Measurements from ENCODE around the gene BNIP5.

Gene BNIP5

DNA sequence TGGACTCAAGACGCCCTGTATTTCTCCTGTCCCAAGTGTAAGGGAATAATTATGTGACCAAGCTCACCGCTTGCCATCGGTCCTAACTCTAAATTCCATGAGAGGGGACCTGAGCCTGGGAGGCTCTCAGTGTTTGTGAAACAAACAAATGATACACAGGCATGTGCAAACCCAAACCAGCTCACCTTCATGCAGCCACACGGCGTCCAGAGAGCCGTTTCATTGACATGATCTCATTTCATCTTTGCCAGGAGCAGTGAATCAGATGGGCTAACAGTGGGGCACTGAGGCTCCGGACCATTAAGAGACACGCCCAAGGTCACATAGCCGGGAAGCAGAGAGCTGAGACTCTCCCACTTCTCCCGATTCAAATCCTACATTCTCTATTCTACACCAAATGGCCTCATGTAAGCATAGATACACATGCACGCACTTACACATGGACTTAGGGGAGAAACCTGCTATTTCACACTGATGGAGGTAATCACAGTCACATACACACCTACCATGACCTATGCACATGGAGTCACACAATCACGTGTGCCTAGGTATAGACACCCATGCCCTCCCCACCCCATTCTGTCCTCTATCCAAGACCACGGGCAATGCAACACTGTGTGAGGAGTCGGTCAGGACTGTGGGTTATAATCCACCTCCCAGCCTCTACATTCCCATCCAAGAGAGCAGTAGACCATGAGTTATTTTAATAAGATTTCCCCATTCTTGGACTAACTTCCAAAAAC is 1.1 kb downstream of the BNIP5 start:
- TF ChIP-seq, protein P1, sequence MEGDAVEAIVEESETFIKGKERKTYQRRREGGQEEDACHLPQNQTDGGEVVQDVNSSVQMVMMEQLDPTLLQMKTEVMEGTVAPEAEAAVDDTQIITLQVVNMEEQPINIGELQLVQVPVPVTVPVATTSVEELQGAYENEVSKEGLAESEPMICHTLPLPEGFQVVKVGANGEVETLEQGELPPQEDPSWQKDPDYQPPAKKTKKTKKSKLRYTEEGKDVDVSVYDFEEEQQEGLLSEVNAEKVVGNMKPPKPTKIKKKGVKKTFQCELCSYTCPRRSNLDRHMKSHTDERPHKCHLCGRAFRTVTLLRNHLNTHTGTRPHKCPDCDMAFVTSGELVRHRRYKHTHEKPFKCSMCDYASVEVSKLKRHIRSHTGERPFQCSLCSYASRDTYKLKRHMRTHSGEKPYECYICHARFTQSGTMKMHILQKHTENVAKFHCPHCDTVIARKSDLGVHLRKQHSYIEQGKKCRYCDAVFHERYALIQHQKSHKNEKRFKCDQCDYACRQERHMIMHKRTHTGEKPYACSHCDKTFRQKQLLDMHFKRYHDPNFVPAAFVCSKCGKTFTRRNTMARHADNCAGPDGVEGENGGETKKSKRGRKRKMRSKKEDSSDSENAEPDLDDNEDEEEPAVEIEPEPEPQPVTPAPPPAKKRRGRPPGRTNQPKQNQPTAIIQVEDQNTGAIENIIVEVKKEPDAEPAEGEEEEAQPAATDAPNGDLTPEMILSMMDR (IDR thresholded peaks at IDR 0.05; ENCODE audit: insufficient read depth, low read depth, low read length, missing control alignments) = no peak
- no peak for DNase-seq (ENCODE audit: low read depth)
- no peak overlapping the region for H3K4me3 ChIP-seq (ENCODE audit: low read depth, low read length)

DNA sequence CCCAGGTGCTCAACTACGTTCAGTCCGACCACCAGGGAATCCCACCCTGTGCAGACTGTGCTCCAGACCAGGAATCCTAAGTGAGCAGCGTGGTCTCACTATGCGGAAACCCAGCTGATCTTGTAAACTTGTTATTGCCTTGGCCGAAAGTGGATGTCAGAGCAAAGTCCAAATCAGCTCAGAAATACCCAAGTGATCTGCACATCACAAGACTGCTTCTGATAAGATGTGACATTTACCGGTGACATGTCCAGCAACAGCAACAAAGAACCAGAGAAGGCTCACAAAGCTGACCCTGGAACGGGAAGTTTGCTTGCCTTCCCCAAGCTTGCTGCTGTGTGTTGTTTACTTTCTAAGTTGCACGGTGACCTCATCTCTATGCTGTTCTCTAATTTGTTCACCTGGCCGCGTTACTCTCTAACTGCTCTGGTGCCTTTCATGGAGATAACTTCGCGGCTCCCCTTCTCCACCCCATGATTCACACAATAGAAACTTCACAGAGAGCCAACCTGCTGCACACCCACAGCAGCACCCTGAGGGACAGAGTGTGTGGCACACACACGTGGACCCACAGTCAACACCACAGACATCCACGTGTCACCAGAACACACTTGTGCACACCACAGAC is 1.7 kb downstream of the BNIP5 start:
- TF ChIP-seq, protein P1 (IDR thresholded peaks at IDR 0.05; ENCODE audit: insufficient read depth, low read depth, low read length, missing control alignments) = no peak
- H3K4me3 ChIP-seq (ENCODE audit: low read depth, low read length) = no peak overlapping the region
- DNase-seq (ENCODE audit: low read depth) = no peak

DNA sequence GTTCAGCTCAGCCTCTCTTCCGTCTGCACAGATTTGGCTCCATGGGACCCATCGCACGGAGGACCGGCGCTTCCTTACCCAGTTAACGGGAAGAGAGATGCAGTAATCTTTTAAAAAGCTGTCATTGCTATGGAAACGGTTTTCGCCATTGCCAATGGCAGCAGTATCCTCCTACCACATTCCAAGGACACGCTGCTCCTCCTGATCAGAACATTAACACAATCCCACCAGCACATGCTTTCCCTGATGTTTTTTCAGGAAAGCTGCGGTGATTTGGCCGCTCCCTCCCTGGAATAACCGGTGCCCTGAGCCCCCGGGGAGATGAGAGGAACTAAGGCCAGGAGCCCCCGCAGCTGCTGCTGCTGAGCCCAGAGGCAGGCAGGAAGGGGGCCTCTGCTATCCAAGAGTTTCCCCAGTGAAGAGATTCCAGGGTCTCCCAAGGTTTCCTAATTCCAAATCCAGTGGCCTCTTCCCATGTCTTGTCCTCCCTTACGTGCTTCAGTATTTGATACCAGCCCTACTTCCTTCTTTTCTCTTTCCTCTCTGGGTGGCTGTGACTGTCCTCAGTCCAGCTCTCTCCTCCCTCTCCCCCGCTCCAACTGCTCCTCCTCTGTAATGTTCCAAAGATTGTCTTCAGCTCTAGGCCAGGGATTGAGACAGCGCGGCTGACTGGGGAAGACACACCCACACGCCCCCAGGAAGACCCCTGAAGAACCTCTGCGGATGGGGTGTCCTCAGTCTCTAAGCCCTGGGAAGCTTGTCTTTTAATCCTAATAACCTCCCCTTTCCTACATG is 2.6 kb downstream of the BNIP5 start:
- H3K4me3 ChIP-seq (ENCODE audit: low read depth, low read length) = no peak overlapping the region
- DNase-seq (ENCODE audit: low read depth) = no peak
- TF ChIP-seq, protein P1 (IDR thresholded peaks at IDR 0.05; ENCODE audit: insufficient read depth, low read depth, low read length, missing control alignments) = no peak

DNA sequence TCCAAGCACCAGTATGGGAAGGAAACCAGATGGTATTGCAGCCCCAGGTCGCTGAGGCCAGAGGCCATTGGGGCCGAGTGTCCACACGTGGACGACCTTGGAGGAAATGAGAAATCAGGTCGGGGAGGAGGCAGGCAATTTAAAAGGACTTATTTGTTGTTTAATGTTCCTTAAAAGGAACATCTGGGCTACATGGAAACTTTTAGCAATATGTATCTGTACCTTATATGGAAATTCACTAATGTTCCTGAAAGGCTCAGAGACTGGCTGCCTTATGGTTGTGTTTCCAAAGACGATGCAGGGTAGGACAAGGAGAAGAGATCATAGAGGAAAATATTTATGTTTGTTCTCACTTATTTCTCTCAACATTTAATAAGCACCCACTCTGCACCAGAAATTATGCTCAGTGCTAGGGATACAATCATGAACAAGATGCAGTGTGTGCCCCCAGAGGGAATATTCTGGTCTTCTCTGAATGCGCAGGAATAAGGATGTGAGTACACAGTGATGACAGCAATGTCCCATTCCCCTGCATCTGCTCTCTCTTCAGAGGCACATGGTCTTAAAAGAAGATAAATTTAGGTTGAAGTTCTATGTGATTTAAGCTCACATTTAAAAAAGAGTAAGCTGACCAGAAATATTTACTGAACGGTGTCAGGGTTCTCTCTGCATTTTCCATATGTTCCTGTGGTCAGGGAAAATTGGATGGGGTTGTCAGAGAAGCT is 3.4 kb downstream of the BNIP5 start:
- TF ChIP-seq, protein P1 (IDR thresholded peaks at IDR 0.05; ENCODE audit: insufficient read depth, low read depth, low read length, missing control alignments) = no peak
- no peak overlapping the region for H3K4me3 ChIP-seq (ENCODE audit: low read depth, low read length)
- DNase-seq (ENCODE audit: low read depth) = no peak

DNA sequence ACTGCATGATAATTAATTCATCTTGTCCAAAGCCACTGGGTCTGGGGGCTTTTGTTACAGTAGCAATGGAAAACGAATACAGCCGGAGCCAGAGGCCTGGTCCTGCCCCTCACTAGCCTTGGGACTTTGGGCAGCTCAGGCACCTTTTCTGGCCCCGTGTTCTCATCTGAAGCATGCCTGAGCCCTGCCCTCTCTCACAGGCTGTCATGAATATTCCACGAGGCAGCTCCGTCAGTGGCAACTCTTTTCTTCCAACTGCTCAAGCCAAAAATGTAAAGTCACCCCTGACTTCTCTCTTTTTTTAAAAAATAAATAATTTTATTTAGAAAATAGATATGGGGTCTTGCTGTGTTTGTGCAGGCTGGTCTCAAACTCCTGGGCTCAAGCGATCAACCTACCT is 5.3 kb downstream of the BNIP5 start:
- no peak for DNase-seq (ENCODE audit: low read depth)
- no peak overlapping the region for H3K4me3 ChIP-seq (ENCODE audit: low read depth, low read length)
- TF ChIP-seq, protein P1 (IDR thresholded peaks at IDR 0.05; ENCODE audit: insufficient read depth, low read depth, low read length, missing control alignments) = no peak

DNA sequence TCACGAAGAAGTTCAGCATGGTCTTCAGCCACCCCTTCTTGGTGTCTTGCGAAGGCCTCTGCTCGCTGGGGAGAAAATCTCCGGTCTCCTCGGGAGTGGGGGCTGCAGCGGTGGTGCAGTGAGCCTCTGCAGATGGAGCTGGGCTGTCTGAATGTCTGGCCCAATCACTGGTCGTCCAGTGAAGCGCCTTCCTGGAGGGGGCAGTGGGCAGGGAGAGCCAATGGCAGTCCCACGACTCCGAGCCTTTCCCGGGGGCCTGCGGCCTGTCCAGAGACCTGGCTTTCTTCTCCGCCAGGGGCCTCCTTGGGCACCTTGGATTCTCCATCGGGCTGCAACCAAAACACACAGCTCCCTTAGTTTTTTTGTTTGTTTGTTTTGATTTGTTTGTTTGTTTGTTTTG is 6.3 kb downstream of the BNIP5 start:
- H3K4me3 ChIP-seq (ENCODE audit: low read depth, low read length) = no peak overlapping the region
- no peak for DNase-seq (ENCODE audit: low read depth)
- TF ChIP-seq, protein P1 (IDR thresholded peaks at IDR 0.05; ENCODE audit: insufficient read depth, low read depth, low read length, missing control alignments) = no peak

Measured in GM12865 (cell line).